Keratinocyte (primary cell): ENCODE data around the gene GNG8. TPM values are rescaled to one million over a fixed set of nuclear protein-coding genes. Genes with fewer than 3 reads are reported as not detected.

ENCODE experiments used
- DNase-seq: peaks from one replicate; pipeline ENCODE4 v3.0.0-alpha.2; 2011; ENCODE audit warnings: low read depth, missing footprints, low spot score
- FAIRE-seq: peaks from 2 replicates; lab custom pipeline; 2011; peaks lifted over from hg19 to GRCh38; lab: Jason Lieb, UNC
- H2AFZ ChIP-seq: 2 replicates; pipeline ENCODE4 v1.6.0; 2012; ENCODE audit warnings: low read length, control low read depth, inconsistent platforms; ENCODE audit not compliant: control insufficient read depth
- H3K27ac ChIP-seq: 2 replicates; pipeline ENCODE4 v1.5.1; 2011; ENCODE audit warnings: low read length; ENCODE audit not compliant: control insufficient read depth, insufficient read depth
- H3K27me3 ChIP-seq: 3 replicates; pipeline ENCODE4 v1.6.0; 2011; ENCODE audit warnings: low read length; ENCODE audit not compliant: control insufficient read depth, insufficient read depth; ENCODE audit errors: extremely low read depth
- H3K36me3 ChIP-seq, 2 experiments: 2 replicates in 1 of 2; 3 replicates in 1 of 2; pipeline ENCODE4 v1.5.1; 2011; ENCODE audit warnings: low read length in 2 of 2, mild to moderate bottlenecking in 1 of 2; ENCODE audit not compliant: control insufficient read depth in 2 of 2, insufficient read depth in 2 of 2; ENCODE audit errors: extremely low read depth in 1 of 2
- H3K4me1 ChIP-seq: 3 replicates; pipeline ENCODE4 v1.5.1; 2011; ENCODE audit warnings: low read length; ENCODE audit not compliant: control insufficient read depth, insufficient read depth; ENCODE audit errors: extremely low read depth
- H3K4me2 ChIP-seq: 3 replicates; pipeline ENCODE4 v1.6.0; 2011; ENCODE audit warnings: low read depth, low read length; ENCODE audit not compliant: control insufficient read depth, insufficient read depth; ENCODE audit errors: extremely low read depth
- H3K4me3 ChIP-seq, 3 experiments: fragments of 200-600 bp in 1 of 3; sonication (generic) in 1 of 3; 2 replicates in 2 of 3; 3 replicates in 1 of 3; pipeline ENCODE4 v1.5.1; 2011 to 2016; ENCODE audit warnings: low read length in 3 of 3, mild to moderate bottlenecking in 3 of 3, control low read depth in 2 of 3, inconsistent platforms in 1 of 3, low read depth in 1 of 3, mixed read lengths in 1 of 3, mixed run types in 1 of 3, moderate library complexity in 1 of 3; ENCODE audit not compliant: control insufficient read depth in 2 of 3, insufficient read depth in 2 of 3; ENCODE audit errors: extremely low read depth in 1 of 3
- H3K79me2 ChIP-seq: 2 replicates; pipeline ENCODE4 v1.6.0; 2012; ENCODE audit warnings: low read length; ENCODE audit not compliant: control insufficient read depth, insufficient read depth
- H3K9ac ChIP-seq: 3 replicates; pipeline ENCODE4 v1.6.0; 2011; ENCODE audit warnings: low read length; ENCODE audit not compliant: control insufficient read depth, insufficient read depth; ENCODE audit errors: extremely low read depth
- H3K9me1 ChIP-seq: 3 replicates; pipeline ENCODE4 v1.6.0; 2011; ENCODE audit warnings: low read length; ENCODE audit not compliant: control insufficient read depth, insufficient read depth; ENCODE audit errors: extremely low read depth
- H3K9me3 ChIP-seq: 2 replicates; pipeline ENCODE4 v1.5.1; 2012; ENCODE audit warnings: low read depth, low read length; ENCODE audit not compliant: control insufficient read depth
- H4K20me1 ChIP-seq: 3 replicates; pipeline ENCODE4 v1.6.0; 2011; ENCODE audit warnings: low read length; ENCODE audit not compliant: control insufficient read depth, insufficient read depth; ENCODE audit errors: extremely low read depth
- CTCF ChIP-seq, 3 experiments: IDR thresholded peaks in 1 of 3; conservative IDR thresholded peaks in 1 of 3; optimal IDR thresholded peaks in 1 of 3; 2 replicates in 2 of 3; 3 replicates in 1 of 3; pipeline versions ENCODE3 to v1.5.1; 2011; ENCODE audit warnings: low read length in 3 of 3, mild to moderate bottlenecking in 3 of 3, moderate library complexity in 2 of 3, control low read depth in 1 of 3, inconsistent platforms in 1 of 3; ENCODE audit not compliant: insufficient read depth in 2 of 3; ENCODE audit errors: extremely low read depth in 1 of 3
- EZH2 ChIP-seq: IDR thresholded peaks from one replicate; pipeline ENCODE4 v1.6.1; 2012; ENCODE audit warnings: inconsistent platforms, mild to moderate bottlenecking, low read length, moderate library complexity
- dilution Hi-C: fragments of 300-500 bp; cut with MboI; formaldehyde crosslinking; loops from one replicate; pipeline ENCODE4 v1.7.0; 2020; ENCODE audit warnings: low sequenced_read_pairs; ENCODE audit not compliant: extremely low pct_ligation_motif_present
- polyA plus RNA-seq, 5 experiments: library from polyadenylated mRNA; depleted of rRNA in 3 of 5; stranded (reverse) in 3 of 5; stranded (forward) in 1 of 5; unstranded in 1 of 5; fragments of >200 nt; gene quantifications; 1 replicate in 1 of 5; 2 replicates in 3 of 5; 3 replicates in 1 of 5; pipeline versions ENCODE4 v1.2.1 to v1.2.3, GENCODE V29; 2011 to 2012; ENCODE audit warnings: missing spikeins in 2 of 5, low read depth in 1 of 5, low replicate concordance in 1 of 5

The GNG8 gene
- polyA plus RNA-seq, 1 donor (not counting 4 experiments of a cell fraction or from before 2014, with no cell fraction given): not detected

GRCh38 chr19:46624958-46625661 is 10.9 kb downstream of the GNG8 start, which contains the start of gene PTGIR:
Gene PTGIR, minus strand, starts transcription at chr19:46625089. Its CDS starts 864 bp downstream, at chr19:46624225.
- FAIRE-seq: no peak
- Histone ChIP-seq H3K9me1 (no peaks in the 10 kb centered on the region), H3K79me2 (no peaks in the 10 kb centered on the region), H3K9me3 (no peaks in the 10 kb centered on the region), H3K4me2 (no peak within 1 kb of the TSS), H3K4me3 (no peak within 1 kb of the TSS), H3K27ac (no peak within 1 kb of the TSS), H3K27me3 (peaks cover 14% of the 10 kb centered on the region), H2AFZ (no peak within 1 kb of the TSS), H3K9ac (no peak within 1 kb of the TSS), H4K20me1 (no peaks in the 10 kb centered on the region), H3K4me1 (peaks cover 4% of the 10 kb centered on the region), H3K36me3 (no peaks in the 10 kb centered on the region)
- dilution Hi-C loops: no loop called here
- no peak for DNase-seq
- TF ChIP-seq CTCF (optimal IDR thresholded peaks at IDR 0.05 in 1 of 3, IDR thresholded peaks at IDR 0.05 in 1 of 3, conservative IDR thresholded peaks at IDR 0.05 in 1 of 3; ENCODE audit: extremely low read depth in 1 of 3, insufficient read depth in 2 of 3, low read length in 3 of 3) (no peak), EZH2 (no peak)

DNA sequence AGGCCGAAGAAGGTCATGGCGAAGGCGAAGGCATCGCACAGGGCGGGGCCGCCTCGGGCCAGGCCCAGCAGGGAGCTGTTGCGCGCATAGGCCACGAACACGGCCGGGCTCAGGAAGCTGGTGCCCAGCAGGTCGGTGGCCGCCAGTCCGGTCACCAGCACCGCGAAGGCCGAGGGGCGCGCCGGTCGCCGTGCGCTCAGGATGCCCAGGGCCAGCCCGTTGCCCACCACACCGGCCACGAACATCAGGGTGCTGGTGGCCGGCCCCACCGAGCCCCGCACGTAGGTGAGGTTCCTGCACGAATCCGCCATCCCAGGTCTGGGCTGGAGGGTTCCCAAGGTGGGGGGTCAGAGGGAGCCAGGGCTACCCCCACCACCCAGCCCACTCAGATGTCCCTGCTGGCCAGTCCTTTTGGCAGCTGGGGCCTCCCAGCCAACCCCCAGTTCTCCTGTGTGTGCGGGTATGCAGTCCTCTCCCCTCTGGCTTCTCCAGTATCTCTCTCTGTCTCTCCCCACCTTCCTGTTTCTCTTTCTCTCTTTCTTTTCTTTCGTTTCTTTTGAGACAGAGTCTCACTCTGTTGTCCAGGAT is 12.0 kb downstream of the GNG8 start:
- dilution Hi-C loops: no loop called here
- H2AFZ ChIP-seq: no peak overlapping the region
- no peaks in the 10 kb centered on the region for H3K36me3 ChIP-seq
- H3K27ac ChIP-seq: no peak overlapping the region
- H3K4me3 ChIP-seq: no peak overlapping the region
- TF ChIP-seq EZH2 (no peak), CTCF (optimal IDR thresholded peaks at IDR 0.05 in 1 of 3, IDR thresholded peaks at IDR 0.05 in 1 of 3, conservative IDR thresholded peaks at IDR 0.05 in 1 of 3; ENCODE audit: extremely low read depth in 1 of 3, insufficient read depth in 2 of 3, low read length in 3 of 3) (no peak)
- no peak for DNase-seq
- H3K27me3 ChIP-seq: peaks cover 14% of the 10 kb centered on the region
- no peak overlapping the region for H3K4me2 ChIP-seq
- no peaks in the 10 kb centered on the region for H3K79me2 ChIP-seq
- H4K20me1 ChIP-seq: no peaks in the 10 kb centered on the region
- H3K9me3 ChIP-seq: no peaks in the 10 kb centered on the region
- no peaks in the 10 kb centered on the region for H3K9me1 ChIP-seq
- no peak for FAIRE-seq
- H3K9ac ChIP-seq: no peak overlapping the region
- peaks cover 4% of the 10 kb centered on the region for H3K4me1 ChIP-seq
